G401.6 (cell line): ENCODE data around the gene C1orf50.
"Not testable (repeated sequence)": the region's sequence is repeated elsewhere in the genome, so short reads cannot be mapped to it uniquely, and the experiment has no call there.

ENCODE experiments used
- FAIRE-seq: peaks from 2 replicates; lab custom pipeline; 2012; peaks lifted over from hg19 to GRCh38; lab: Jason Lieb, UNC

The C1orf50 gene

DNA sequence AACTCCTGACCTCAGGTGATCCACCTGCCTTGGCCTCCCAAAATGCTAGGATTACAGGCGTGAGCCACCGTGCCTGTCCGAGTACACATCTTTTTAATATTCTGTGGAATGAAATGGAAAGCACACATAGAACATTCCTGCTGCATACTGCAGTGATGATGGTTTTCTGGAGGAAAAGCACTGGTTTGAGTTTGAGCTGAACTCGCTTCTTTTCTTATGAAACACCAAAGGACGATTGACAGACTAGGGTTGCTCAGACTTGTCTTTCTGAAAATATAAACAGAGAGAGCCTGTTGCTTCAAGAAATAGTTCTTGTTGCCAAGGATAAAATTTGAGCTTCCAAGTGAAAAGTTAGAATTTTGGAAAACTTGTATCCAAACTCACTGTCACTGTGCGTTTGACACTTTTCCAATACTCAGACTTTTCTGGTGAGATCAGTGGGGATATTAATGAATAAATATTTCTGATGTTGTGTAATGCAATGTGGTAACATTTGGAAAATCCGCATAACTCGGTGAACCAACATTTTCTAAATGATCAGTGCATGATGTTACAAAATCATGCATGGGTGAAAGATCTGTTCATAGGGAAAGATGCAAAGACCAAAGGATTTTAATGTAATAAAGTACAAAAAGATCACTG, 34.9 kb downstream of the C1orf50 start:
- no peak for FAIRE-seq

DNA sequence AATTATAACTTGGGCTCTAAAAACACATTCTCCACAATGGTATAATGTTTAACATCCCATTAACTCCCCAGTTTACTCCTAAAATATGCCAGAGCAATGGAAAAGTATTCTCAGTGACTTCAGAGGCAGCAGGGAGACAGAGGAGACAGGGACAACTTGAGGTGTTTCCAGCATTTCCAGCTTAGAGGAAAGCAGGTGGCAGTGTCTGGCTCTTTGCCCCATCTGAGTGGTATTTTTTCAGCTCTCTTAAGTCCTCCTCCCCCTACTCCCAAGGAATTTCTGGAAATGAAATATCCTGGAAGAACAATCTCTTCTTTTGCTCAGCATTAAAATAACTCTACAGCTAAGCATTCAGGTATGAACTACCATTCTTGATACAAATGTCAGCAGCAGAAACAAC, 39.1 kb downstream of the C1orf50 start:
- FAIRE-seq = no peak

DNA sequence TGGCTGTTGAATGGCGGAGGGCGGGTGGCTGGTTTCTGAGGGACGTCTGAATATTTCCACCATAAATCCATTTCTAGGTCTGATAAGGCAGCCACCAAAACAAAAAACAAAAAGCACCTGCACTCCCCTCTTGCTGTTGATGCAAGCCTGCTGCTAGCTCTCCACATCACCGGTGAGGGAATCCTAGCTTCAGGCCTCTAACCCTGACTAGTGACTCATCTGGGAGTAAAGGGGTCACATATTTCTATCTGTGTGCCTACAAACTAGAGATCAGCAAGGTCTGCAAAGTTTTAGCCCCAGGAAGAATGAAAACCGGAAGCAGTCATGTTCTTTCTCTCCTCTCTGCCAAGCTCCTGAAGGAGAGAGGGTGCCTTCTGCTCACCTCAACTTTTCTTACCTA, 39.5 kb downstream of the C1orf50 start:
- FAIRE-seq = no peak

DNA sequence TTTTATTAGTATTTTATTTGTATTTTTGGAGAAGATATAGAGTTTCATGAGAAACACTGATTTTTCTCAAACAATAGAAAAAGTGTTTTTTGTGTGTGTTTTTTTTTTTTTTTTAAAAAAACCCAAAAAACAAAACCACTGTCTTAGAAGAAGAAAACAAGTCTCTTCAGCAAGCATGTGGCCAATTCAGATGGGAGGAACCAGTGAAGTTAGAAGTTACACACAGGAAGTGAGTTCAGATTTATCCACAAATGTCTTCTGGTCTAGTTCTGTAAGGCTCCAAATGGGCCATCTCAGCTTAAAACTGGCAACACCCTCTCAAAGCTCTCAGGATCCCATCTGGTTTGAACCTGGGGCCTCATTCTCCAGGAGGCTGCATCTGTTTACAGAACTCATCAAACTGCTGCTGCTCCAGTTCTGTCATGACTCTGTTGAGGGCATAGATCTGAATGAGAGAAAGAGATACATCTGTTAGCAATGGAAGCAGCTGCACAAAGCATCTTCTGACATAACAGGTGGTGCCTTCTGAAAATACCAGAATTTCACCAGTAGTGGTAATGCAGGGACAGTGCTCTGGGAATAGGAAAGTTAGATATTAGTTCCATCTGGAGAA, 40.1 kb downstream of the C1orf50 start:
- no peak for FAIRE-seq

DNA sequence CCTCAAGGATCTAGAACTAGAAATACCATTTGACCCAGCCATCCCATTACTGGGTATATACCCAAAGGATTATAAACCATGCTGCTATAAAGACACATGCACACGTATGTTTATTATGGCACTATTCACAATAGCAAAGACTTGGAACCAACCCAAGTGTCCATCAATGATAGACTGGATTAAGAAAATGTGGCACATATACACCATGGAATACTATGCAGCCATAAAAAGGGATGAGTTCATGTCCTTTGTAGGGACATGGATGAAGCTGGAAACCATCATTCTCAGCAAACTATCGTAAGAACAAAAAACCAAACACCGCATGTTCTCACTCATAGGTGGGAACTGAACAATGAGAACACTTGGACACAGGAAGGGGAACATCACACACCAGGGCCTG, 47.8 kb downstream of the C1orf50 start:
- FAIRE-seq = not testable (repeated sequence)

DNA sequence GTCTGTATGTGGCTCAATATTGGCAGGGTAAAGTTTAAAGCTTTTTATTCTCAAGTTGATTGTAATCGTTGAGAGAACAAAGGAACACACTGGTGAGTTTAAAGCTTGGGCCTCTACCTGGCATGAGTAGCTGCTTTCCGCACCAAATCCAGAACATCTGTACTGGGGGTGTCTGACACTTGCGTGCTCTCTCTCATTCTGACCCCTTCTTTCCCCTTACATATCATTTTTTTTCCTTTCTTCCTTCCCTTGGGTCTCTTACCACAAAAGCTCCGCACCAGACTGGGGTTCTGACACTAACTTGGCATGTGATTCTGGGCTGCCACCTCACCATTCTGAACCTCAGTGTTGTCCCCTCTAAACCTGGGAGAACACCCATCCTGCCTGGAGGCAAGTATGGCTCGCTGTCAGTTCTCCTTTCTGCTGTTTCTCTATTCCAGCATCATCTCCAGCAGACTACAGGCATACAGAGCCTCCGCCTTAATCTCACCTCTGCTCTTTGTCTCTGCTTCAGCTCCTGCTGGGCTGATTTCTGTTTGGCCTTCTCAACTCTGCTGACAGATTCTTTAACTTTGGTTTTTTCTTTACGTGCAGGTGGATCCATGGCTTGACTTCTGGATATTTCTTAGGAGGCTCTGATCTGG, 49.0 kb downstream of the C1orf50 start:
- FAIRE-seq = no peak

DNA sequence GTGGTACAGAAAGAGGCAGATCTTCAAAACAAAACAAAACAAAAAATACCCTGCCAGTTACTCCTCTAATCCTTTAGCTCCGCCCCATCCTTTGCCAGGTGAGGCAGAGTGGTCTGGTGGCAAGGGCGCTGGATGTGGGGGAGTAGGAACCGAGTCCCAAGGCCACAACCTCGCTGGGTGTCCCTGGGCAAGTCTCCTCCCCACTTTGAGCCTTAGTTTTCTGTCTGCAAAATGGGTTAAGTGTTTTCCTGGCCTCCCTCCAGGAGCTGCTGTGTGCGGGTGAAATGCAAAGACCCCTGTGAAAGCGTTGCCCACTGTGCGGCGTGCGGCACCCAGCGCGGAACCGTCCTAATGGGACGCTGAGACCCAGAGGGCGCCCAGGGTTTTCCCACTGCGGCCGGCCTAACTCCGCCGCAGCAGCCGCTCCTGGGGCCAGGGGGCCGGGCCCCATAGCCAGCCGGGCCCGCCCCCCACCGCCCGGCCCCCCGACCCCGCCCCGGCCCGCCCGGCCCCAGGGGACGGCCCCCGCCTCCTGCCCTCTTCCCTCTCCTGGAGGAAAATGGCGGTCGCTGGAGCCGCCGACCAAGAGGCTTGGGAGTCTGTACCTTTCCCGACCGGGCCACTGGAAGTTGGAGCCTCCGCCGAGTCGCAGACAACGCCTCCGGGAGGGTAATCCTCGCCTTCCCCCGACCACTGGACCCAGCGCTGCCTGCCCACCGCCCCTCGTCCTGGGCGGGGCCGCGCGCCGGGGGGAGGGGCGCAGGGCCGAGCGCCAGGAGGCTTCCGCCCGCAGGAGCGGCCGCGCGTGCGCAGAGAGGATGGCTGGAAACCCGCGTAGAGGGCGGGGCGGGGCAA, 49.8 kb downstream of the C1orf50 start, which contains the start of the genes ERMAP and SVBP:
Gene ERMAP, plus strand, starts transcription at position 538 of the 855 bp plus-strand sequence. CDS start 13,327 bp downstream, outside the sequence.
Gene SVBP, minus strand, starts transcription at position 813 of the 855 bp plus-strand sequence. CDS start 853 bp downstream, outside the sequence.
- no peak for FAIRE-seq

DNA sequence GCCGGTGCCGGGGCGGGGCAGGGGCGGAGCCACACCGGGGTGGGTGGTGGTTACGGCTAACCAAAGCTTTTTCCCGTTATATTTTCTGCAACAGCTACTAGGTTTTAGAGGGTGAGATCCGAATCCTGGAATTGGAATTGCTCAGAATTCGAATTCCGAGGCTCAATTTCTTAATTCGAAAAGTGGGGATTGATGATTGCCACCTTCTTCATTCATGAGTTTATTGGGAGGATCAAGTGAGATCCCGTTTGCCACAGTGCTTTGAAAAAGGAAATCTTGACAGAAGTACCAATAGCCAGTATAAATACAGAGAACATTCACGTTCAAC, 50.4 kb downstream of the C1orf50 start:
- no peak for FAIRE-seq

DNA sequence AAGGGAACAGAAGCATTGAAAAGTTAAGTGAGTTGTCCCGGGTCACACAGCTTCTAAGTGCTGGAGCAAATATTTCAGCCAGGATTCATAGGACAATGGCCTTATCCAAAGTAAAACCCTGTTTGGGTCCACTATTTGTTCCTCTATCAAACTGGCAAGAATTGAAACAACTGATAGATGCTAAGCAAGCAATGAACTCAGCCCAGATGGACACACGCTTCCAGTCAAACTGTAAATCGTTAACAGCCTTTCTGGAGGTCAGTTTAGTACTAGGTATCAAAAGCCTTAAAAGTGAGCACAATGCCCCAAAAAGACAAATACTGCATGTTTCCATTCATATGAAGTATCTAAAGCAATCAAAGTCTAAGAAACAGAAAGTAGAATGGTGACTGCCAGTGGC, 50.9 kb downstream of the C1orf50 start:
- no peak for FAIRE-seq

DNA sequence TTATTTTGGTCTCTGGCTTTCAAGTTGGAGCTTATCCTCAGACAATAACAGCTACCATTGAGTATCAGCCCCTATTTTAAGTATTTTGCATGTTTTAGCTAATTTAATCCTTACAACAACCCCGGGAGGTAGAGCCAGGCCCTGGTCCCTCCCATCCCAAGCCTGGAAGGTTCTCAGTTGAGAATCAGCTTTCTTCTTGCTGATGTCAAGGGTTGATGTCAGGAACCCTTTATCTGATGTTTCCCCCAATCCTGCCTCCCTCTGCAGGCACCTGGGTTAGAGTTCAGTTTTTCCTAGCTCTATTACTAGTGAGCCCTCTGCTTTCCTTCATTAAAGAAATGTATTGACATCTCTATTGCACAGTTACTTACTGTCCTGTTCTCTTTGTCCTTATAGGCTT, 53.8 kb downstream of the C1orf50 start:
- no peak for FAIRE-seq

DNA sequence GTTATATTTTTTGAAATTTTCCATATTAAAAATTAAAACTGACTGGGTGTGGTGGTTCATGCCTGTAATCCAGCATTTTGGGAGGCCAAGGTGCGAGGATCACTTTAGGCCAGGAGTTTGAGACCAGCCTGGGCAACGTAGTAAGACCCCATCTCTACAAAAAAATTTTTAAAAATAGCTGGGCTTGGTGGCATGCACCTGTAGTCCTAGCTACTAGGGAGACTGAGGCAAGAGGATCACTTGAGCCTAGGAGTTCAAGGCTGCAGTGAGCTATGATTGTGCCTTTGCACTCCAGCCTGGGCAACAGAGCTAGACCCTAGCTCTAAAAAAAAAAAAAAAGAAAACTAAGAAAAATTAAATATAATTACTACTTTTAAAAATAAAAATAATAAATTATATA, 54.6 kb downstream of the C1orf50 start:
- FAIRE-seq = peak; percentile 33

DNA sequence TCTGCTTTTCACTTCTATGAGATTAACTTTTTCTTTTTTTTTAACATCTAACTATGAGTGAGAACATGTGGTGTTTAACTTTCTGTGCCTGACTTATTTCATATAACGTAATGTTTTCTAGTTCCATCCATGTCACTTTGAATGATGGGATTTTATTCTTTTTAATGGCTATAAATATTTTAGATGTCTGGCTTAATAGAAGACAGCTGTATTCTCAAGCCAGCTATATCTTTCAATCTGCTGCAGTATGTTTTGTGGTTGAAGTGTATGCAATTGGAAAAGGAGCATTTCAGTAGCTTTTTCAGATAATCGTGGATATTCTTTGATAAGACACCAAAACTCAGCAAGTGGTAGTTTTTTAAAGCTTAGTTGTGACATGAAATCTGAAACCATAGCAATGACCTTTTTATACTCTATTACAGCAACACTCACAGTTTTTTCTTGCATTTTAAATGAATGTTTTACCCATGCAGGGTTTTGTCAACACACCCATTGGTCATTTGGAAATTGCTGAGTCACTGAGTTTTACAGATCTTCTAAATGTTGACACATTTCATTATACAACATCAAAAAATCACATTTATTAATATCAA, 55.8 kb downstream of the C1orf50 start:
- FAIRE-seq = peak; percentile 19

DNA sequence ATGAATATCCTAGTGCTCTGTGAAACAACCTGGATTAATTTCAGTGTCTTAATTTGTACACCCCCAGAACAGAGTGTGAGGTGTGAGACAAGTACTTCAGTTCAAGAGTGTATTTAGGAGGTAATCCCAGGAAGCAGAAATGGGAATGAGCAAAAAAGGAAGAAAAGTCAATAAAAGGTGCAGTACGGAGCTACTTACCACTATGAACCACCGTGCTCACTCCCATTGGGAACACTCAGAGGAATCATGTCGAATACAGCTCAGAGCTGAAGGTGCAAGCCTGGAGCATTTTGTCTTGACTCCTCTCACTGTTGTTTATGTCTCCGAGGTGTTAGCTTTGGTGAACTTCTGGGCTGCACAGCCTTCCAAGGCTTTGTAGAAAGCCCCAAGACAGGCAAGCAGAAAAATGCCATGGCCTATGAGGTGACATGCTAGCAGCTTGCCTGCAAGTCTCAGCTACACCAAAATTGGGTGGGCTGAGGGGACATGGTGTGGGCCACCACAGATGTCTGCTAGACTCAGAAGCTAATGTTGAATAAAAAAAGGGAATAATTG, 57.5 kb downstream of the C1orf50 start:
- no peak for FAIRE-seq

DNA sequence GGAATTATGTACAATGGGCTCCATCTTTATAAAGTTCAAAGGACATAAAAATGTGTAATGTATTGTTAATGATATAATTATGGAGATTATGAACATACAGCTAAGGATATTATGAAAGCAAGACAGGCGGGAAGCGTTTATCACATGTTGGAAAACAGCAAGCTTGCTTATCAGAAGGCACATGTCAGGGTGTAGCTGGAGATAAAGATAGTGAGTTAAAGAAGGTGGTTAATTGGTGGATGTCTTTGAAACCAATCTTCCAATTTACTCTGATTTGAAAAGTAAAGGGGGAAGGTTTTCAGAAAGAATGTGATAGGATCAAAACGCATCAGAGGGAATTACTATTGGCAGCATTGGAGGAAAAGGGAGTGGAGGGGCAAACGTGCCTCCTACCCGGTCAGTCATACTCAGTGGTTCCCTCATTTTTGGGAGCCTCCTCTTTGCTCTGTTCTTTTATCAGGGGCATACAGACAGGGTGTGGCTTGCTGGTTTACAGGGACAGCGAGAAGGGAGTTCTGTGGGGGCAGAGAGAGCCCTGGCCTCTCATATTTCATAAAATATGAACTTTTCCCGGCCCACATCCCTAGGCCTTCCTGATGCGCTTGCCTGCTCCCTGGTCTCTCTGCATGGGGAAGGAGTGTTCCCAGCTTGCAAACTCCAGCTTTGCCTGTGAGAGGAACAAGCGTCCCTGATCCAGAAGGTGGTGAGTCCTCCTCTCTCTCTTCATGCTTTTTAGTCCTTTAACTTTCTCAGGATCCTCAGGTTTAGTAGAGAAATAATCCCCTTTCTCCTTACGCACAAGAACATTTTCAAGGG, 58.2 kb downstream of the C1orf50 start:
- FAIRE-seq = no peak
